ENCODE data around the gene ZBED5. TPM values are rescaled to one million over a fixed set of nuclear protein-coding genes. Genes with fewer than 3 reads are reported as not detected.
"Not testable (repeated sequence)": the region's sequence is repeated elsewhere in the genome, so short reads cannot be mapped to it uniquely, and the experiment has no call there.

ZBED5 gene
- total RNA-seq = 48.9 TPM

GRCh38 chr11:10857709-10858438 lies at the start of gene ZBED5:
Gene ZBED5, minus strand, starts transcription at chr11:10858053. Its CDS starts 3,108 bp downstream, at chr11:10854945.
- peak; percentile 99 for DNase-seq

GRCh38 chr11:10906521-10906920 lies 48.7 kb upstream of the ZBED5 start:
- DNase-seq = peak; percentile 55

- no peak for DNase-seq
These were observed 44.6 kb upstream of the ZBED5 start for GRCh38 chr11:10902301-10903063.

- DNase-seq = peak; percentile 56
These were observed 43.0 kb upstream of the ZBED5 start for GRCh38 chr11:10900681-10901415.

GRCh38 chr11:10899121-10899830 lies 41.4 kb upstream of the ZBED5 start:
- DNase-seq = peak; percentile 87

- no peak for DNase-seq
These were observed 40.8 kb upstream of the ZBED5 start for GRCh38 chr11:10898763-10899025.

- peak; percentile 19 for DNase-seq
These were observed 40.3 kb upstream of the ZBED5 start for GRCh38 chr11:10898003-10898762.

GRCh38 chr11:10897150-10897549 lies 39.3 kb upstream of the ZBED5 start:
- no peak for DNase-seq

- DNase-seq = no peak
These were observed 38.6 kb upstream of the ZBED5 start for GRCh38 chr11:10896493-10896892.

- DNase-seq = no peak
These were observed 37.4 kb upstream of the ZBED5 start for GRCh38 chr11:10895285-10895684.

- no peak for DNase-seq
These were observed 36.8 kb upstream of the ZBED5 start for GRCh38 chr11:10894666-10895065.

- peak; percentile 16 for DNase-seq
These were observed 35.9 kb upstream of the ZBED5 start for GRCh38 chr11:10893714-10894151.

- DNase-seq = no peak
These were observed 34.4 kb upstream of the ZBED5 start for GRCh38 chr11:10892250-10892649.

- no peak for DNase-seq
These were observed 33.4 kb upstream of the ZBED5 start for GRCh38 chr11:10891151-10891720.

- DNase-seq = not testable (repeated sequence)
These were observed 32.2 kb upstream of the ZBED5 start for GRCh38 chr11:10890083-10890482.

- DNase-seq = no peak
These were observed 29.5 kb upstream of the ZBED5 start for GRCh38 chr11:10887307-10887706.

GRCh38 chr11:10886652-10887250 lies 28.9 kb upstream of the ZBED5 start:
- no peak for DNase-seq

- DNase-seq = peak; percentile 50
These were observed 28.0 kb upstream of the ZBED5 start for GRCh38 chr11:10885703-10886363.

GRCh38 chr11:10884292-10884691 lies 26.4 kb upstream of the ZBED5 start:
- not testable (repeated sequence) for DNase-seq

GRCh38 chr11:10881892-10882291 lies 24.0 kb upstream of the ZBED5 start:
- no peak for DNase-seq

Data from tongue (tissue), 2 donors.